ENCODE results near the gene CDH23. TPM values are rescaled to one million over a fixed set of nuclear protein-coding genes. Genes with fewer than 3 reads are reported as not detected.

The CDH23 gene
- total RNA-seq, 4 donors from 2014 or later, result 0.72 to 4.1 (median 2.2) TPM

DNA sequence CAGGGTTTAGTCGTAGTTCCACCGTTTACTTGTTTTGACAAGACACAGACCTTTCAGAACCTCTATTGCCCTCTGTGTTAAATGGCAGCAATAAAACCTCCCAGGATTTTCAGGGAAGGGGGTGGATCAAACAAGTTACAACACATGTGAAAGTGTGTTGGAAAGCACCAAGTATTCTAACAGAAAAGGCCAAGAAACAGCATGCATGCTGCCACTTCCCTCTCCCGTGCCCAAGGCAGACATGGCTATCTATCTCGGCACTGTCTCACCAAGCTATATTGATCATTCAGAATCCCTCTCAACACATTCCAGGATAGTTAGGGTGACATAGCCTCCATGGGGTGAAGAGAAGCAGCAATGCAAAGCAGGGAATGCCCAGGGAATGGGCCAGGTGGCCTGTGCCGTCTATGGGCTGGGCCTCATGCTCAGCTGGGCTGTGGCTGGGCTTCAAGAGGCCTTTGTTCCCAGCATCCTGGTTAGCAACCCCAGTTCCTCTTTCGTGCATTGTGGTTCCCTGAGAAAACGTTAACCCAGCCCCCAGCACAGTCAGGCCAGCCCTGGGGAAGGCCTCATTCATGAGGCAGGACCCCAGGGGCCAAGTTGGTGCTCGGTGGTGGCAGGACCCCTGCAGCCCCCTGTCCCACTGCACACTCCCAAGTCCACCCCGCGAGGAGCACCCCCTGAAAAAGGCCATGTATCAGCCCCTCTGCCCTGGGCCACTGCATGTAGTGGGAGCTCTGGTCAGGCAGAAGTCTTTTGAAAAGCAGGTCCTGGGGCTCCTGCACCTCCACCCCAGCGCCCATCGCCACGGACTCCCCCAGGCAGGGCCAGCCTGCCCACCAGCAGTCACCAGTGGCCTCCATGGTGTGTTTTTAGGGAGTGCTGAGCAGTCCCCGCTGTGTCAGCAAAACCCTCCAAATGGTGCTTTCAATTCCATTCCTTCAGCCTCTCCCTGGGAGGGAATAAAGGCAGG is 351.1 kb downstream of the CDH23 start:
- WGBS, result 62% methylated on average over 11 of the region's 14 CpGs
- no peaks in the 10 kb centered on the region for H3K27me3 ChIP-seq
- no peak for DNase-seq (ENCODE audit: low spot score in 2 of 2)
- H3K4me1 ChIP-seq, result peaks cover 63% of the 10 kb centered on the region
- no peaks in the 10 kb centered on the region for H3K9me3 ChIP-seq
- TF ChIP-seq EP300 (IDR thresholded peaks at IDR 0.05) (no peak), POLR2A (IDR thresholded peaks at IDR 0.05) (no peak), POLR2AphosphoS5 (IDR thresholded peaks at IDR 0.05) (no peak)
- TF ChIP-seq, protein P1, sequence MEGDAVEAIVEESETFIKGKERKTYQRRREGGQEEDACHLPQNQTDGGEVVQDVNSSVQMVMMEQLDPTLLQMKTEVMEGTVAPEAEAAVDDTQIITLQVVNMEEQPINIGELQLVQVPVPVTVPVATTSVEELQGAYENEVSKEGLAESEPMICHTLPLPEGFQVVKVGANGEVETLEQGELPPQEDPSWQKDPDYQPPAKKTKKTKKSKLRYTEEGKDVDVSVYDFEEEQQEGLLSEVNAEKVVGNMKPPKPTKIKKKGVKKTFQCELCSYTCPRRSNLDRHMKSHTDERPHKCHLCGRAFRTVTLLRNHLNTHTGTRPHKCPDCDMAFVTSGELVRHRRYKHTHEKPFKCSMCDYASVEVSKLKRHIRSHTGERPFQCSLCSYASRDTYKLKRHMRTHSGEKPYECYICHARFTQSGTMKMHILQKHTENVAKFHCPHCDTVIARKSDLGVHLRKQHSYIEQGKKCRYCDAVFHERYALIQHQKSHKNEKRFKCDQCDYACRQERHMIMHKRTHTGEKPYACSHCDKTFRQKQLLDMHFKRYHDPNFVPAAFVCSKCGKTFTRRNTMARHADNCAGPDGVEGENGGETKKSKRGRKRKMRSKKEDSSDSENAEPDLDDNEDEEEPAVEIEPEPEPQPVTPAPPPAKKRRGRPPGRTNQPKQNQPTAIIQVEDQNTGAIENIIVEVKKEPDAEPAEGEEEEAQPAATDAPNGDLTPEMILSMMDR (IDR thresholded peaks at IDR 0.05), result no peak
- peaks cover 30% of the 10 kb centered on the region for H3K36me3 ChIP-seq
- H3K4me3 ChIP-seq, result no peak overlapping the region
- peak overlapping the region; percentile 64 for H3K27ac ChIP-seq

DNA sequence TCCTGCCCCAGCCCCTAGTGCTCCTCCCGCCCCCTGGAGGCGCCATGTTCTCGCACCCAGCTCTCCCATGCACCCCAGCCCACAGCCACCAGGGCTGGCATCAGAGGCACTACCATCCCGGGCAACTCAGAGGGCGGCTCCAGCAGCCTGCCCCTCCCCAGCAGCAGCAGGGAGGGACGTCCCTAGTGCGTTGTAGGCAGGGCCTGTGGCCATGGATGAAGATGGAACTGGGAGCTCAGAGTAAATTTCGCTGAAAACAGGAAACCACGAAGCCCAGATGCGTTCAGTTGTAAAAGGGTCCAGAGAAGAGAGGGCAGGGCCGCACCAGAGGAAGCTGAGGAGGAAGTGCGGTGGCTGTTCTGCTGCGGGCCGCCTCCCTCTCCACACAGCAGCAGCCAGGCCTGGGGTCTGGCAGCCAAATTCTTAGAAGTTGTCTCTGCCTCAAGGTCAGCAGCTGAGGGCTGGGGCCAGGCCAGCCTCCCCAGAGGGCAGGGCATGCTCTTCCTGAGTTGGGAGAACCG is 352.0 kb downstream of the CDH23 start:
- Histone ChIP-seq H3K4me1 (peaks cover 56% of the 10 kb centered on the region), H3K4me3 (no peak overlapping the region), H3K36me3 (peaks cover 38% of the 10 kb centered on the region), H3K27me3 (no peaks in the 10 kb centered on the region), H3K27ac (peak overlapping the region; percentile 64), H3K9me3 (no peaks in the 10 kb centered on the region)
- DNase-seq (ENCODE audit: low spot score in 2 of 2), result no peak
- 22% methylated on average over 14 of the region's 15 CpGs for WGBS
- TF ChIP-seq EP300 (IDR thresholded peaks at IDR 0.05) (no peak), POLR2A (IDR thresholded peaks at IDR 0.05) (no peak), POLR2AphosphoS5 (IDR thresholded peaks at IDR 0.05) (no peak)
- TF ChIP-seq, protein P1 (IDR thresholded peaks at IDR 0.05), result no peak

DNA sequence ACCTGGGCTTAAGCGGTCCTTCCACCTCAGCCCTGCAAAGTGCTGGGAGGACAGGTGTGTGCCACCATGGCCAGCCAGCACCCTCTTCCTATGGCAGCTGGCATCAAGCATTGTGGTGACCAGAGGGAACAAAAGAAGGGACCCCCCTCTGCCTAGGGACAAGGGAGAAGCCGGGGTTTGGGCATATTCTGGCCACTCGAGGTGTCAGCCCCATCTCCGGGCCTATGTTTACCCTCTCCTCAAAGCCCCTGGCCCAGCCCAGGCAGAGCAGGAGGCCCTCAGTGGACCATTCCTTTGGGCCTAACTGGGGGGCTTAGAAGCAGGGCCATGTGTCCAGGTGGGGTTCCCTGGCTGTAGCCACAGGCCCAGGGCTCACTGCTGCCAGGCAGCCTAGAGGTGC is 352.7 kb downstream of the CDH23 start:
- Histone ChIP-seq H3K27ac (peak overlapping the region; percentile 64), H3K4me3 (no peak overlapping the region), H3K9me3 (no peaks in the 10 kb centered on the region), H3K27me3 (no peaks in the 10 kb centered on the region), H3K4me1 (peaks cover 58% of the 10 kb centered on the region), H3K36me3 (peaks cover 40% of the 10 kb centered on the region)
- DNase-seq (ENCODE audit: low spot score in 2 of 2), result no peak
- TF ChIP-seq POLR2AphosphoS5 (IDR thresholded peaks at IDR 0.05) (no peak), POLR2A (IDR thresholded peaks at IDR 0.05) (no peak), EP300 (IDR thresholded peaks at IDR 0.05) (no peak)
- TF ChIP-seq, protein P1 (IDR thresholded peaks at IDR 0.05), result no peak
- WGBS, result 88% methylated on average over 1 of the region's 4 CpGs

DNA sequence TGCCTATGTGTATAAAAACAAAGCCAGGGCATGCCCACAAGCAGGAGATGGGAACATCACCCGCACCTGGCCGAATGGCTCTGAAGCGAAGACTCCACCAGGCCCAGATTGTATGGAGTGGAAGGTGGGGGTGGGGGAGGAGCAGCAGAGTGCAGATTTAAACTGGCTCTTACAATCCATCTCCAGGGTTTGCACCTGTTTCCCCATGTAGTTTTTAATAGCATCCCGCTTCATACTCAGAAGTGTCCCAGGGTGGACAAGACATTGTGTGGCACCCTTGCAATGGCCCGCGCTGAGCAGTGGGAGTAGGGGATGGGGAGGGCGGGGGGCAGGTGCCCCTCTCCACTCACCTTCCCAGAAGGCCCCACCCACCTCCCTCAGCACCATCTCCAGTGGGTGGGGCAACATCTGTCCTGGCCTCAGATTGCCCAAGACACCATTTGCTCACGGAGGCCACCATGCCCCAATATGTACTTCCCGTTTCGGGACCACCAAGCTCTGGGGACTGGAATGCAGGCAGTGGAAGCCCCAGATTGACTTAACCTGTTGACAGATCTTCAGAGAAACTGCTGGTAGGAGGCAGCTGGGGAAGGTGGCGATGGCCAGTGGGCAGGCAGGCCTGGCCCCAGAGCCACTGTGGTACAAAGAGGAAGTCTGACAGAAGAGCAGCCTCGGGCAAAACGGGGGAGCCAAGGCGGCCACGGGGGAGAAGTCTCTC is 353.6 kb downstream of the CDH23 start:
- Histone ChIP-seq H3K9me3 (no peaks in the 10 kb centered on the region), H3K4me1 (peaks cover 65% of the 10 kb centered on the region), H3K27ac (no peak overlapping the region), H3K4me3 (no peak overlapping the region), H3K27me3 (no peaks in the 10 kb centered on the region), H3K36me3 (peaks cover 44% of the 10 kb centered on the region)
- 84% methylated on average over 13 of the region's 15 CpGs for WGBS
- TF ChIP-seq POLR2AphosphoS5 (IDR thresholded peaks at IDR 0.05) (no peak), EP300 (IDR thresholded peaks at IDR 0.05) (no peak), POLR2A (IDR thresholded peaks at IDR 0.05) (no peak)
- TF ChIP-seq, protein P1 (IDR thresholded peaks at IDR 0.05), result no peak
- no peak for DNase-seq (ENCODE audit: low spot score in 2 of 2)

All from suprapubic skin (tissue), 4 donors.